HL-60 (cell line): ENCODE data around the gene ATP1A4.
"Not testable (repeated sequence)": the region's sequence is repeated elsewhere in the genome, so short reads cannot be mapped to it uniquely, and the experiment has no call there.

Experiments
- DNase-seq, 2 experiments: peaks; one replicate each; pipeline ENCODE4 v3.0.0-alpha.2; 2010 to 2020; ENCODE audit warnings: low read depth in 1 of 2, low spot score in 1 of 2
- H3K27ac ChIP-seq: fragments of 250-450 bp; sonication (Bioruptor Pico); replicated peaks from 2 replicates; pipeline ENCODE4 v1.5.1; 2020; ENCODE audit warnings: mild to moderate bottlenecking, moderate library complexity
- H3K27me3 ChIP-seq: fragments of 250-450 bp; sonication (Bioruptor Pico); 2 replicates; pipeline ENCODE4 v1.5.1; 2021; ENCODE audit warnings: mild to moderate bottlenecking, moderate library complexity; ENCODE audit not compliant: insufficient read depth, poor library complexity, severe bottlenecking
- H3K4me3 ChIP-seq: replicated peaks from 2 replicates; pipeline ENCODE4 v1.5.1; 2011; ENCODE audit warnings: mild to moderate bottlenecking, control low read depth, low read length; ENCODE audit not compliant: insufficient read depth
- CTCF ChIP-seq: IDR thresholded peaks from one replicate; pipeline ENCODE4 v1.5.1; 2011; ENCODE audit warnings: low read length, control low read depth, inconsistent platforms; ENCODE audit not compliant: insufficient read depth
- GABPA ChIP-seq: IDR thresholded peaks from 2 replicates; pipeline ENCODE4 v1.6.1; 2012; ENCODE audit warnings: low read depth
- POLR2AphosphoS5 ChIP-seq: IDR thresholded peaks from 2 replicates; pipeline ENCODE4 v1.6.1; 2012; ENCODE audit warnings: low read depth
- REST ChIP-seq: IDR thresholded peaks from 2 replicates; pipeline ENCODE4 v1.6.1; 2012; ENCODE audit warnings: low read depth; ENCODE audit not compliant: insufficient replicate concordance
- SPI1 ChIP-seq: IDR thresholded peaks from 2 replicates; pipeline ENCODE4 v1.6.1; 2012; ENCODE audit warnings: low read depth, mild to moderate bottlenecking, borderline replicate concordance

Gene ATP1A4

GRCh38 chr1:160123726-160124125, 27.7 kb upstream of the ATP1A4 start:
- no peak for DNase-seq
- Histone ChIP-seq H3K4me3 (no peak overlapping the region), H3K27ac (no peak overlapping the region), H3K27me3 (no peaks in the 10 kb centered on the region)
- TF ChIP-seq SPI1 (no peak), GABPA (no peak), REST (no peak), POLR2AphosphoS5 (no peak), CTCF (no peak)

- H3K27me3 ChIP-seq = no peaks in the 10 kb centered on the region
- no peak for DNase-seq
- TF ChIP-seq CTCF = no peak
- TF ChIP-seq REST = no peak
- TF ChIP-seq POLR2AphosphoS5 = no peak
- no peak for TF ChIP-seq GABPA
These were observed 26.5 kb upstream of the ATP1A4 start for GRCh38 chr1:160124705-160125478.

GRCh38 chr1:160125746-160126145, 25.7 kb upstream of the ATP1A4 start:
- Histone ChIP-seq H3K27ac (no peak overlapping the region), H3K4me3 (no peak overlapping the region), H3K27me3 (no peaks in the 10 kb centered on the region)
- no peak for TF ChIP-seq POLR2AphosphoS5
- TF ChIP-seq CTCF = no peak
- TF ChIP-seq SPI1 = no peak
- TF ChIP-seq GABPA = no peak
- TF ChIP-seq REST = no peak
- no peak for DNase-seq

More at GRCh38 chr1:160124705-160125478, 26.5 kb upstream of the ATP1A4 start:
- Histone ChIP-seq H3K4me3 (no peak overlapping the region), H3K27ac (no peak overlapping the region)

- DNase-seq = not testable (repeated sequence)
These were observed 25.1 kb upstream of the ATP1A4 start for GRCh38 chr1:160126342-160126741.

More at GRCh38 chr1:160126342-160126741, 25.1 kb upstream of the ATP1A4 start:
- not testable (repeated sequence) for H3K27ac ChIP-seq, H3K4me3 ChIP-seq, H3K27me3 ChIP-seq
